Measurements from ENCODE around the gene MAOB.
"Not testable (repeated sequence)": the region's sequence is repeated elsewhere in the genome, so short reads cannot be mapped to it uniquely, and the experiment has no call there.

Gene MAOB

DNA sequence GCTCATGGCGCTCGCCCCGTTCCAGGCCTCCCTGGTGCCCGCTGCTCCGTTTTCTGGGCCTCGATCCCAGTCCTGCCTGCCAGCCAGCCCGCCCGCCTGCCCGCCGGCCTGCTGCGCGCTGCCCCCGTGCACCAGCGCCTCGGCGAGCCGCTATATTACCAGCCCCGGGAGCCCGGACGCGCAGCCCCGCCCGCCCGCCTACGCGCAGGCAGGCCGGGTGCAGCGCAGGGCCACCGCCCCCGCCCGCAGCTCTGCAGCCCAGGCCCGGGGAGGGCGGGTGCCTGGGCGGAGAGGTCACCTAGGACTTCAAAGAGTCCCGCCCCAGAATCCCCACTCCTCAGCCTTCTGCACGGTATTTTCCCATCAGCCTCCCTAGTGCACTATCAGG lies at the start of gene MAOB:
TSS of gene MAOB (minus strand) at position 157 of the 388 bp plus-strand sequence. CDS start at position 6, 151 bp downstream.
- no peak within 1 kb of the TSS for H3K4me3 ChIP-seq (ENCODE audit: low read depth, low read length)
- no peak for TF ChIP-seq CTCF (IDR thresholded peaks at IDR 0.05; ENCODE audit: borderline replicate concordance, insufficient read depth, low read depth, low read length)

DNA sequence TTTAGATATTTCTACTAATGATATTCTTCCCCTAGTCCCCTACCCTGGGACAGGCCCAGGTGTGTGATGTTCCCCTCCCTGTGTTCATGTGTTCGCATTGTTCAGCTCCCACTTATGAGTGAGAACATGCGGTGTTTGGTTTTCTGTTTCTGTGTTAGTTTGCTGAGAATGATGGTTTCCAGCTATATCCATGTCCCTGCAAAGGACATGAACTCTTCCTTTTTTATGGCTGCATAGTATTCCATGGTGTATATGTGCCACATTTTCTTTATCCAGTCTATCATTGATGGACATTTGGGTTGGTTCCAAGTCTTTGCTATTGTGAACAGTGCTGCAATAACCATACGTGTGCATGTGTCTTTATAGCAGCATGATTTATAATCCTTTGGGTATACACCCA lies 39.8 kb upstream of the MAOB start:
- not testable (repeated sequence) for H3K4me3 ChIP-seq (ENCODE audit: low read depth, low read length)

GRCh38 chrX:43910772-43911171 lies 28.5 kb upstream of the MAOB start:
- H3K4me3 ChIP-seq (ENCODE audit: low read depth, low read length), result not testable (repeated sequence)

GRCh38 chrX:43910012-43910411 lies 27.8 kb upstream of the MAOB start:
- no peak for TF ChIP-seq CTCF (IDR thresholded peaks at IDR 0.05; ENCODE audit: borderline replicate concordance, insufficient read depth, low read depth, low read length)
- no peak overlapping the region for H3K4me3 ChIP-seq (ENCODE audit: low read depth, low read length)

- no peak overlapping the region for H3K4me3 ChIP-seq (ENCODE audit: low read depth, low read length)
- TF ChIP-seq CTCF (IDR thresholded peaks at IDR 0.05; ENCODE audit: borderline replicate concordance, insufficient read depth, low read depth, low read length), result no peak
Measured at GRCh38 chrX:43909141-43909540, 26.9 kb upstream of the MAOB start.

DNA sequence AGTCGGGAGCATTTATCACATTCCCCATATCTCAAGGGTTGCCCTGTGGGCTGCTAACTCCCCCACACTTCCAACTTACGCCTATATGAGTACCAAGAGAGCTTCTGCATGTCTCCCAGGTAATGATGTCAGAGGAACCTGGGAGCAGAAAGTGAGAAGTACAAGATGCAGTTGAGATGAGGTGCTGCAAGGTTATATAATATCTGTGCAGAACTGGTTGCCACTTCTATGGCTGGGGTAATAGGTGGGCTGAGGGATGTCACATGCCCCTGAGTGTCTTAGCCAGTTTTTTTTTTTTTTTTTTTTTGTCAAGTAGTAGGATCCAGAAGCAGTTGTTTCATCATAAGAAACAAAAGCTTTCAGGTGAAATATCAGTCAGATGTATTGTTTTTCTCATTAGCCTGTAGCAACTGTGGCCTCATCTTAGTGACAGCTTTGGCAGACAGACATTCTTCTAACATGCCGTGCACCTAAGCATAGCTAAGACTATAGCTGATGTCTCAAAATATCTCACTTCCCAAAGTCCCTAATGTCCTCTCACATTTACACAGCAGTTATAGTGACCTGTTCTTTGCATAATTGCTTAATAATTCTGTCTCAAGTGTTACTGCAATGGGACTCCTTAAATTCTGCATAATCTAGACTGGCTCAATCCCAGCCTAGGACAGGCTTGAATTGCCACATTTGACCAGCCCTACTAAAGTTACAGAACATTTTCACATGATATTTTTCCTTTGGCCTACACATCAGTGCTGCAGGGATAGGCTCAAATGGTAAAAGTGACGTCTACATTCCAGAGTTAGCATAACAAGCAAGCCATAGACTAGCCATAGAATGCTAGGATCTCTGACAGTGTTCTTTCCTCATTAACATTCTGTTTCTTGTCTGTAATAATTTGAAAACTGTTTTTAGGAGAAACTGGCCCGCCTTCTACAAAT lies 17.9 kb upstream of the MAOB start:
- H3K4me3 ChIP-seq (ENCODE audit: low read depth, low read length), result no peak overlapping the region
- TF ChIP-seq CTCF (IDR thresholded peaks at IDR 0.05; ENCODE audit: borderline replicate concordance, insufficient read depth, low read depth, low read length), result no peak

DNA sequence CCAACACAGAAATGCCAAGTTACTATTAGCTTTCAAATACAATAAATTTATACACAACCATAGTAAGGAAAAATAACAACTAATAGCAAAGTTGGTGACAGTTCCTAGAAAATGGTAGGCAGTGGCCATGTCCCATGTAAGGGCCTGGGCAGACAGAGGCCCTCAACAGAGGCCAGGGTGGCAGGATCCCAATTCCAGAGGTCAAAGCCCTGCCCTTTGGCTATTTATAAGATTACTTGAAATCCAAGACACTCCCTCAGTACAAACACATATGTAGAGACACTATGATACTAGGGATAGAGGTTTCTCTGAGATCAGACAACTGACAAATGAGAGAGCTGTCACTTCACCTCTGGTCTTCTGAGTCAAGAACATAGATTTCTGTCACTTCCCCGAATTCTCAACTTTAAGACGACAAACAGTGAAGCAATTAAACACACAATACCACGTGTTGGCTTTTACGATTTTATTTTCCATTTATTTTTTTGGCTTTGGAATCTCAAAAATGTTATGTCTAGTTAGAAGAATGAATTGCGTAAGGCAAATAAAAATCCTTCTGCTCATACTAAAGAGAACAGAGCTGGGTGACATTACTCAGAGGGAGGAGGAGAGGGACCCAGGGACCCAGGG lies 16.3 kb upstream of the MAOB start:
- no peak for TF ChIP-seq CTCF (IDR thresholded peaks at IDR 0.05; ENCODE audit: borderline replicate concordance, insufficient read depth, low read depth, low read length)
- H3K4me3 ChIP-seq (ENCODE audit: low read depth, low read length), result no peak overlapping the region

GRCh38 chrX:43897290-43897689 lies 15.0 kb upstream of the MAOB start:
- TF ChIP-seq CTCF (IDR thresholded peaks at IDR 0.05; ENCODE audit: borderline replicate concordance, insufficient read depth, low read depth, low read length), result no peak
- H3K4me3 ChIP-seq (ENCODE audit: low read depth, low read length), result no peak overlapping the region

Data from GM12875 (cell line).